GM18951 (cell line): Measurements from ENCODE around the gene SH3RF2.

Source experiments
- POLR2A ChIP-seq: IDR thresholded peaks from 4 replicates; pipeline ENCODE4 v1.6.1; 2011; ENCODE audit warnings: mild to moderate bottlenecking; ENCODE audit not compliant: insufficient read length, insufficient read depth; ENCODE audit errors: extremely low read depth
- in situ Hi-C: fragments of 300-500 bp; cut with MboI; formaldehyde crosslinking; loops from one replicate; pipeline ENCODE4 v1.12.0; 2022; ENCODE audit warnings: low sequenced_read_pairs, mixed read lengths, inconsistent platforms; ENCODE audit not compliant: unreplicated experiment

SH3RF2 gene

DNA sequence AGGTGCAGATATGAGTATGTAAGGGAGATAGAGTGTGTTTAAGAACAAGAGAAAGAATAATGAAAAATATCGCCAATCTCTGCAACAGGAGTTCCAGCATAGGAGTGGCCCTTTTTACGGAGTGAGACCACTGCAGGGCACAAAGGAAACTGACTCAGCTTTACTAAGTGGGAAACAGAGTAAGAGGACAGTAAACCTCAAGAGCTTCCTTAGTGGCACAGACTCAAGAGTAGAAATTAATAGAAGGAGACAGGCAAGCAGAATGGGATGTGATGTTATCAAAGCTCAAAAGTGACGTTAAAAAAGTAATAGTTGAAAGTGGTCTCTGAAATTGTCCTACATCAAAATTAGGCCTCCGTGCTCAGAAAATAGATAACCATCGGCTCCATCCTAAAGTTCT is 2.1 kb upstream of the SH3RF2 start:
- in situ Hi-C loops = no loop called here
- no peak for TF ChIP-seq POLR2A

DNA sequence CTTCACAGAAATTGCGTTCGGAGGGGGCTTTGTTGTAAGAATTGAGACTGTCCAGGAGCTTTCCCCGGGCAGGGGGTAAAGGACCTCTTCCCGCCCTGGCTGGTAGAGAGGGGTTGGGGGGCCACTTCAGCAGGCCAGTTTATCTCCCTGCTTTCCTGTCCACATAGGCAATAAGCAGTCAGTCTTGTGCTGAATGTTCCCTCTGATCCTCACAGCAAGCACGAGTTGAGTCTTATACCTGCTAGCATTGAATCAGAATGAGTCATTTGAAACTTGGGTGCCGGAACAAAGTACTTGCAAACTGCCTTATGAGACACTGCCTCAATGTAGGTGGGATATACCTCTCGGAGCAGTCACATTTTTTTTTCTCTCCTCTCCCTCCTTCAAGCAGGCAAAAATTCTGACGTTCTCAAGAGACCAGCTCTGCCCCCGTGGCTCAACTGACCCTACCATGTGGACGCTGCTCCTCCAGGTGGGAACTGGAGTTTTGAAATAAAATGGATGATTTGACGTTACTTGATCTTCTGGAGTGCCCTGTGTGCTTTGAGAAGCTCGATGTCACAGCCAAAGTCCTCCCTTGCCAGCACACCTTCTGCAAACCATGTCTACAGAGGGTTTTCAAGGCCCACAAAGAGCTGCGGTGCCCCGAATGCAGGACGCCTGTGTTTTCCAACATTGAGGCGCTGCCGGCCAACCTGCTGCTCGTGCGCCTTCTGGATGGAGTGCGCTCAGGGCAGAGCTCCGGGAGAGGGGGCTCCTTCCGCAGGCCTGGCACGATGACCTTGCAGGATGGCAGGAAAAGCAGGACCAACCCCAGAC is 1.3 kb downstream of the SH3RF2 start:
- TF ChIP-seq POLR2A = no peak
- in situ Hi-C loops = no loop called here

DNA sequence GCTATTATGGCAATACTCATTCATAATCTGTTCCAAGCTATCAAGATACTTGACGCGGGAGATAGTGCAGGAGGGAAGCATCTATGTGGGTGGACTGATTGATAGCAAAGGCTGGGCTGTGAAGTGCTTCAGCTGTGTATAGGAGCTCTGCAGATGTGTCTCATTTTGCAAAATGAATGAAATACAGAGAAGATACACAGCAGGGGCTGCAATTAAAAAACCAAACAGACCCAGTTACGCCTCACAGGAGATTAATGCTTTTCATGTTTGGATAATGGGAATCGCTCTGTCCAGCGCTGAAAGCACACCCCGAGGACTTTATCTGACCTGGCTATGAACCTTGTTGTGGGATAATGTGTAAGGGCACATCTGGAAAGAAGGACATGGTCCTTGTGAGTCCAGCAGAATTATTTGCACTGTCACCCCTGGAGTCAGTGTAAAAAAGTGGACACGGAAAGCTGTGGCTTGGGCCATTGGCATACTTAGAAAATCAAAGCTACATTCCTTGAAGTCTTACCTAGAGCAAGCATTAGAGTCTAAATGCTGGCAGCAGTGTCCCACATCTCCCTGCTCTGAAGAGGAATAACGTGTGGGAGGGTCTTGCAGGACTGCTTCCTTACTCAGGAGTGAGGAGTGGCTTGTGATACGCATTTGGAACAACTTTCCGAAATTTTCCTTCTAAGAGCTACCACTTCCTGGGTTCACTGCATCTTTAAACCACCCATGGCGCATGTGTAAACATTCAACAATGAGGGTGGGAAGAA is 2.6 kb downstream of the SH3RF2 start:
- in situ Hi-C loops = no loop called here
- no peak for TF ChIP-seq POLR2A

DNA sequence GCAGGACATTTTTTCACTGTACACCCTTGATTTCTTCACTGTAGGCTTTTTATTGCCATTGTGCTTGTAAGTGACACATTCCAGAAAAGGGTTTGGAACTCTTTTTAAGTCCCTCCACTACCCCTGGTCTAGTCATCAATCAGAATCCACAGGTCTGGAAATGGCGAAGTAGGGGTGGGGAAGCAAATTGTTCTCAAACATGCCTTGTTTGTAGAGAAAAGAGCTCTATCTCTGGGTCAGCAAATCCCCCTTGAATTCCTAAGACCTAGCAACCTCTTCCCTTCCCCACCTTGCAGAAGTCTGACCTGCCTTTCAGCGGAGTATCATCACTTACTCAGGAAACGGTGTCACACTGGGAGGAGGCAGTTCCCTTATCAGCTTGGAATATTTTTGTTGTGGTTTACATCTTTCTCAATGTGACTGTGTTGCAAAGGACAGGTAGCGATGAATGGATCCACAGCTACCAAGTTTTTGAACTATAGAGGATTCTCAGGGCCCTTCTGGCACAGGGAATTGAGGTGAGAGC is 3.2 kb downstream of the SH3RF2 start:
- in situ Hi-C loops = no loop called here
- no peak for TF ChIP-seq POLR2A

DNA sequence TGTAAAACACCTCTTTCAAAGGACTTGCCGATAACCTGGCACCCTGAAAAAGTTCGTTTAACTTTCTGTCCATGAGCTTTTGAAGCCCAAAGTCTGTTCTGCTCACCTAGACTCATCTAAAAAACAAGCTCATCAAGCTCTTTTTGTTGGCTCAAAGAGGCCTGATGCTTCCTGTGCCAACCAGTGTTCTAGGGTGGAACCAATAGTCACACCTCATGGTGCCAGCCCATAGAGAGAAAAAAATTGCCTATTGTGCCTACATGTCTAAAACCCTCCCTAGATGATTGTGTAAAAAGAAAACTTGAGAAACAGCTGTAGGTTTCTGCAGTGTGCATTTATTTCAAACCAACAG is 4.7 kb downstream of the SH3RF2 start:
- in situ Hi-C loops = no loop called here
- TF ChIP-seq POLR2A = no peak

DNA sequence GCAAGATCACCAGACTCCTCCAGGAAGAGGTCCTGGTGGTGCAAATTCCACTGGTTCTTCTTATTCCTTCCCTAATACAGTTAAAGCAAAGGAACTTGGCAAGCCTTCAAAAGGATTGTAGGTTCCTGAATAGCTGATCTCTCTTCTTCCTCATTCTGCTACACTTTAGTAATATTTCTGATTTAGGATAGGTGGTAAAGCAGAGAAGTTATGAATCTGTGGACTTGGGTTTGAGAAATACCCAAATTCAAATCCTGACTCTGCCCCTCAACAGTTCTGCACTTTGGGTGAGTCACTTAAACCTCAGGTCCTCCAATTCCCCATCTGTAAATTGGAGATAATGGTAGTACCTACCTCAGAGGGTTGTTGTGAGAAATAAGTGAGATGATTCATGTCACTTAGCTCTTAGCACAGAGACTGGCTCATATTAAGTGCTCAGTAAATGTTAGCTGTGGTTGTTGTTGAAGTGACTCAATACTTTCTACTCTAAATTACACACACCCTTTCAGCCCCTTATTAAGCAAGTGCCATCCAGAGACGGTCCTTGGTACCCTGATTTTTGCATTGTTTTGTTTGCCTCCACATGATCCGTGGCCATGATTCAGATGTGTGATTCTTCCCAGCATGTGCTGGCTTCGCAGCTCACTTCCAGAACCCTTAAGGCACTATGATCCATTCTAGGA is 5.2 kb downstream of the SH3RF2 start:
- no peak for TF ChIP-seq POLR2A

DNA sequence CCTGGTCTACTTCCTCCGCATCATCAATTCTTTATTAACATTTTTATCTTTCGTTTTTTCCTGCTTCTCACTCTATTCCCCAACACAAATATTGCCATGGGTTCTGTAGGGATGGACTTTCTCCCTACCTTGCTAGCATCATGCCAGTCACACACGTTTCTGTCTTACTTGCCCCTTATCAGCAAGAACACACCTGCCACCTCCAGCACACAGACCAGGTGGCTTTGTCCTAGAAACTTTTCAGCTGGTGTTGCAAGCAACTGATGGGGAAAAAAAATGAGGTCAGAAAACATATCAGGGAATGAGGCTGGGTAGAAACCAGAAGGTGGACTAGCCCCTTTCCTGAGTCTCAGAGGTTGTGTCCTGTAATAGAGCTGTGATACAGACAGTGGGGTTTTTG is 5.8 kb downstream of the SH3RF2 start:
- in situ Hi-C loops = no loop called here
- no peak for TF ChIP-seq POLR2A

More for the DNA sequence above, 5.2 kb downstream of the SH3RF2 start:
- in situ Hi-C loops = no loop called here

DNA sequence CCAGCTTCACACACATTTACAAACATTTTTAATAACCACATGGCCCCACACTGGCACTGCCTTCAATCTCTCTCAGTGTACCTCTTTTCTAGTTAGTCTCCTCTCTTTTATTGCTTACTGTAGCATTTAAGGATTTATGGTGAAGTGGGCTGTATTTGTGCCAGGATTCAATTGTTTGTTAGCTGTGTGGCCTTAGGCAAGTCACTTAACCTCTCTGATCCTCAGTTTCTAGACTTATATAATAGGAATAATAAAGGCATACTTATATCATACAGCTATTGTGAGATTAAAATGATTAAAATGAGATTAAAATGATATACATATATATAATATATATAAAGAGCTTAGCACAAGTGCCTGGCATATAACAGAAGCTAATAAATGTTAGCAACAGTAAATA is 6.4 kb downstream of the SH3RF2 start:
- TF ChIP-seq POLR2A = no peak
- in situ Hi-C loops = no loop called here

DNA sequence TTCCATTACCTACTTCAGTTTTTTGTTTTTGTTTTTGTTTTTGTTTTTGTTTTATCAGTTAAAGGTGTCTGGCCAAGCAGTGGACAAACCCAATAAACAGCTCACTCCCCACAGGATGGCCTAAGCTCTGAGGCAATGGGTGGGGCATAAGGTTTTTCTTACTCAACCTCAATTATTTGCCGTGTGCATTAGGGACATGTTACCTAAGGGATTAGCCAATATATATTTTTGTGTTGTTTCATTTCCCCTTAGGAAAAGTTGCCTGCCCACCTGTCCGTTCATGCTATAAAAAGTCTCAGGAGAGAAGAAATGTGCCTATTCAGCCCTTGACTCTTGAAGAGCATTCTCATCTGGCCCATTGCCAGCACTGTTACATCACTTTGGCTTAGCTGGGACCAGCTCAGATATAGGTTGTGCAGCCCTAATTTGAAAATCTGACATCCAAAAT is 7.3 kb downstream of the SH3RF2 start:
- TF ChIP-seq POLR2A = no peak
- in situ Hi-C loops = no loop called here

DNA sequence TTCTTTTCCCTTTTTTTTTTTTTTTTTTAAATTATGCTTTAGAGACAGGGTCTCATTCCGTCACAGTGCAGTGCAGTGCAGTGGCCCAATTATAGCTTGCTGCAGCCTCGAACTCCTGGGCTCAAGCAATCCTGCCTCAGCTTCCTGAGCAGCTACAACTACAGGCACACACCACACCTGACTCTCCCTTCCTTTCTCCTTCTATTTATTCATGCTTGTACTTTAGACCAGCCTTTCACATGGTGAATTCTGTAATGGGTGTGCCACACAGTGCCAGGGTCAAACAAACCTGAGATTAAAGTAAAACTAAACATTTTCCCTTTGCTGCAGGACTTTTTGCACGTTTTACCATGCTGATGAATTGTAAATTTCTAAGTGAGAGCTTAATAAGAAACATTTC is 8.0 kb downstream of the SH3RF2 start:
- TF ChIP-seq POLR2A = no peak
- in situ Hi-C loops = no loop called here

DNA sequence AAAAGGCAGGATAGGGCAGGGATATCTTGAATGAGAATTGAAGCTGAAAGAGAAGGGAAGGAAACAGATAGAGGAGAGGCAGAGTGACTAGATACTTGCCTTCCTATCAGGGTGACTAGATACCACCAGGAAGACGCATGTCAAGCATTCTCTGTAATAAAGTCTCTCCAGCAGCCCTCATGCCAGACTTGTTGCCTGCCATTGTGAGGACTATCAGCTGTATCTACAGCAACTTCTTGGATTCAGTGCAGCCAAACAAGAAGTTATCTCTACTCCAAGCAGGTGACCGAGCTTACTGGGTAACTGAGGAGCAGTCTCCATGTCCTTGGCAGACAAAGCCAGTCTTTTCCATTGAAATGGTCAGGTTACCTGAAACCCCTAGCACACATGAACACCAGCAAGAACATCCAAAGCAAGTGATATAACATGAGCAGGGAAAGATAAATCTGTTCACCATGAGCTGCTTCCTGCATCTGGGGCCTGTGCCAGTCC is 9.3 kb downstream of the SH3RF2 start:
- no peak for TF ChIP-seq POLR2A
- in situ Hi-C loops = no loop called here

DNA sequence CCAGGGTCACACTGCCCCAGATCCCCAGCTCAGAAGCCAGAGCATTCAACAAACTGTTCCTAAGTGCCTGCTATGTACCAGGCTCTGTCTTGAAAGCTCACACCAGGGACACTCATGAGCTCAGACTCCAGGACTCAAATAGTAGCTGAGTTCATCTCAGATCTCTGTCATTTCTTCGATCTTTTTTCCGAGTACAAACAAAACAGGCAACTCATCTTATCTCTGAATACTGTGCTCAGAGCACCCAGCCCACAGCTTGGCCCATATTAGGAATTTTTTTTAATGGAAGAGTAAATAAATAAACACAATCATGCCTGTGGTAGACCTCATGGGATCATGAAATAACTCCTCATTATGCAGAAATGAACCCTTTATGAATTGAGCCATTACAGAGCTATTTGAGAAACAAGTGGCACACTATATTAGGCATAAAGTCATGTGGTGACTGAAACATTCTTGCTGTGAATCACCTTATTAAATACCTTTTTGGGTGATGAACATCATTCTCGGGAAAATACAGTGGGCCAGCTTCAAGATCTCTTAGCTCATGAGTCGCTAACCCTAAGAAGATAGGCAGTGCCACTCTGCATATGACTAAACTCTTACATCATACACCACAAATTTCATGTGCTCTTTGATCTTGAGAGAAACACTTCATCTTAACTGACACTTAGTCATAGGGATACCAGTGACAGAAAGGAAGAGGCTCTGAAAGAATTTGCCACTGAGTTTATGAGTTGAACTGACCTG is 9.9 kb downstream of the SH3RF2 start:
- TF ChIP-seq POLR2A = no peak
- in situ Hi-C loops = no loop called here
